GM11168 (cell line): ENCODE measurements around the gene DMP1.

Experiments used
- in situ Hi-C: fragments of 300-500 bp; cut with MboI; formaldehyde crosslinking; loops from one replicate; pipeline ENCODE4 v1.12.0; 2022; ENCODE audit warnings: low sequenced_read_pairs; ENCODE audit not compliant: unreplicated experiment

Gene DMP1

GRCh38 chr4:87679449-87680169 lies 29.5 kb downstream of the DMP1 start:
- in situ Hi-C loops: loop anchor here (5.0 to 25.0 kb wide), 4 partner anchors 163 to 833 kb away; partner anchors contain the start of genes PYURF and SPP1

DNA sequence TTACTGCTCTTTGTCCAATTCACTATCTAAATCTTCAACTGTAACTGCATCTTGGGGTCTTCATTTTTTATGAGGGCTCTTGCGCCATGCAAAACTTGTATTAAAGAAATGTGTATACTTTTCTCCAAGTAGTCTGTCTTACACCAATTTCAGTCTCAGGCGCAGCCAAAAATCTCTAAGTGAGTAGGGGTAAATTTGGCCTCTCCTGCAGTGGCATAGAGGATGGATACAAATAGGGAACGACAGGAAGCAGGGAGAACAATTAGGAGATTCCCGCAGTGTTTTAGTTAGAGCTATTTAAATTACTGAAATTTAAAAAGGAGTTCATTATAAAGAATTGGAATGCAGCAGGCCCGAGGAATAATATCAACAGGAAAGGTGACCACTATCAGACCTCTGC lies 30.2 kb downstream of the DMP1 start:
- in situ Hi-C loops: loop anchor here (5.0 to 25.0 kb wide), 4 partner anchors 162 to 832 kb away; partner anchors contain the start of genes PYURF and SPP1

GRCh38 chr4:87688316-87688715 lies 38.2 kb downstream of the DMP1 start:
- in situ Hi-C loops: loop anchor here (25.0 kb wide), 3 partner anchors 299 to 824 kb away; partner anchors contain the start of genes PYURF and SPP1

GRCh38 chr4:87690947-87691346 lies 40.9 kb downstream of the DMP1 start:
- in situ Hi-C loops: loop anchor here (25.0 kb wide), 3 partner anchors 296 to 821 kb away; partner anchors contain the start of genes PYURF and SPP1

DNA sequence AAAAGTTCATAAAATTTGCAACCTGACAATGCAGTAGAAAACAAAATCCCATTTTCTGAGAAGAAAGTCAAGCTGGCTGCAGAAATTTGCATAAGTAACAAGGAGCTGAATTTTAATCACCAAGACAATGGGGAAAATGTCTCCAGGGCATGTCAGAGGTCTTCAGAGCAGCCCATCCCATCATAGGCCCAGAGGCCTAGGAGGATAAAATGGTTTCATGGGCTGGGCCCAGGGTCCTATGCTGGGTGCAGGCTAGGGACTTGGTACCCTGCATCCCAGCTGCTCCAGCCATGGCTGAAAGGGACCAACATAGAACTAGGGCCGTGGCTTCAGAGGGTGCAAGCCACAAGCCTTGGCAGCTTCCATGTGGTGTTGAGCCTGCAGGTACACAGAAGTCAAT lies 42.0 kb downstream of the DMP1 start:
- in situ Hi-C loops: loop anchor here (25.0 kb wide), 3 partner anchors 295 to 820 kb away; partner anchors contain the start of genes PYURF and SPP1

DNA sequence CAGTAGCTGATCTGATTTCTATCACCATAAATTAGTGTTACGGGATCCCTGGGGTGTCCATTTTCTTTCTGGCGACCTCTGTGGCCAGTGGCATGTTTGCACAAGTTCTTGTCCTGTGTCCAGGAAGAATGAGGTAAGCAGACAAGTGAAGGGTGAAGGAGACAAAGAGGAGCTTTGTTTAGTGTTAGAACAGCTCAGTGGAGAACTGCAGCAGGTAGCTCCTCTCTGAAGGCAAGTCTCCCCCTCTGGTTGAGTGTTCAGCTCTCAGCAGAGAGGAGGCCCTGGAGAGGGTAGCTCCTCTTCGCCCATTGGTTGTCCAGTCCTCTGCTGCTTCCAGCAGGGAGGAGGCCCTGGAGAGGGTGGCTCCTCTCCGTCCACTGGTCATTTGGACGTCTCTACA lies 47.2 kb downstream of the DMP1 start:
- in situ Hi-C loops: loop anchor here (25.0 kb wide), 3 partner anchors 290 to 815 kb away; partner anchors contain the start of genes PYURF and SPP1

DNA sequence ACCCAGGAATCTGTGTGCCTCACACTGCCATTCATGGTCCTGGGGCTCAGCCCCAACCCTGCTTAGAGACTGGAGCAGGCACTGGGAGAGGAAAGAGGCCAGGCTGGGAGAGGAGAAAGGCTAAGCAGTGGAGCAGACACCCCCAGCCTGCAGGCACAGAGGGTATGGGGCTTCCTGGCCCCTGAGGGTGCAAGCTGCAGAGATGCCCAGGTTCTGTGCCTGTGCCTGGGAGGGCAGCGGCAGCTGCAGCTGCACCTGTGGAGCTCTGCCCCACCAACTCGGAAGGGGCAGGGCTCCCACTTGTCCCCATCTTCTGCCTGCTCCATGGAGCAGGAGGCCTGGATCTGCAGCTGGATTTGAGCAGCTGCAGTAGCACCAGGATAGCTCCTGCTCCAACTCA lies 47.9 kb downstream of the DMP1 start:
- in situ Hi-C loops: loop anchor here (25.0 kb wide), 3 partner anchors 289 to 814 kb away; partner anchors contain the start of genes PYURF and SPP1

DNA sequence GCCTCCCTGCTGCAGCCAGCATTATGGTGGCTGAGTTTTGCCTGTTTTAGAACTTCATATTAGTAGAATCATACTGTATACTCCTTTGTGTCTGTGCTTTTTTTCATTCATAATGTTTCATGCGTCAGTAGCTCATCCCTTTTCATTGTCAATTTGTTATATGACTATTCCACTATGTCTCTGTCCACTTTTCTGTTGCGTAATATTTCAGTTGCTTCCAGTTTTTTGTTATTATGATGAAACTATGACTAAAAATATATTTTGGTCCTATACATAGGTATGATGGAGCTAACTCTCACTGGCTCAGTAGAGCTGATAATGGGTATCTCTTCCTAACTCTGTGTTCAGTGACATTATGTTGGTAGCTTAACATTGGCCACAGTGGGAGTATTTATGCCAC lies 48.3 kb downstream of the DMP1 start:
- in situ Hi-C loops: loop anchor here (25.0 kb wide), 3 partner anchors 289 to 814 kb away; partner anchors contain the start of genes PYURF and SPP1

GRCh38 chr4:87704001-87704400 lies 53.9 kb downstream of the DMP1 start:
- in situ Hi-C loops: no loop called here

DNA sequence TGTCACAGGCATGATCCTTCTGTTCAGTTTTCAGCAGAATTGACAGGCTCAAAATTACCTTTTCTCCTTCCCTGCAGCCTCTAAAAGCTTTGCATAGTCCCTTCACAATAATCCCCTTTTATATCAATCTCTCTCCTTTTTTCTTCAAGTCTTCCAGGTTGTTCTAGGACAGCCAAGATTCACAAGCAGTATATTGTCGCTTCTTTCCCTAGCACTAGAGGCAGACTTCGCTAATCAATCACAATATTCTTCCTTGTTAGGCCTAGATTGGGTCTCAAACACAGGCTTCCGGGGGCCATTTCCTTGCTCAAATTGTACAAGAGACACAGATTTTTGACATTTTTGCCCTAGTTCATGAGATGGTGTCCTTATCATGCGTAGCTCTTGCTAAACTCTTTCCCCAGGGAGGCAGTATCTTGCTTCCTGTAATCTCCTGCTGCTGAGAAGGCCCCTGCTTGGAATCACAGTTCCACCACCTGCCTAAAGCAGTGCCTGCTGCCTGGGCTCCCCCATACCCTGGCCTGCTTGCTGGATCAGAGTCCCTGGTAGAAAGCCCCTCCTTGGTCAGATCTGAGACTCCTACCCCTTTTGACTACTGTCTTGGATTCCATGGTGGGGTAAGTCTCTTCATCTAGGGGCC lies 57.3 kb downstream of the DMP1 start:
- in situ Hi-C loops: no loop called here
